Endothelial cell of umbilical vein (primary cell): ENCODE measurements around the gene WASHC2C. TPM values are rescaled to one million over a fixed set of nuclear protein-coding genes. Genes with fewer than 3 reads are reported as not detected.
"Not testable (repeated sequence)": the region's sequence is repeated elsewhere in the genome, so short reads cannot be mapped to it uniquely, and the experiment has no call there.

Experiments used
- BruUV-seq: library from RNA; stranded (reverse); fragments of 400-500 nt; replicated peaks from 2 replicates; lab custom pipeline; 2021; lab: Mats Ljungman, UMichigan
- CTCF ChIA-PET: fragments of 300-600, 350-600 bp; sonication (Branson Sonifier 250); formaldehyde crosslinking; loops from one replicate; lab custom pipeline; 2021; ENCODE audit warnings: antibody characterized with exemption, inconsistent platforms; lab: Charles Lee
- POLR2A ChIA-PET: fragments of 300-600, 350-600 bp; sonication (Branson Sonifier 250); formaldehyde crosslinking; loops from one replicate; lab custom pipeline; 2021; ENCODE audit warnings: antibody characterized with exemption, inconsistent platforms; lab: Charles Lee
- DNase-seq: peaks from one replicate; pipeline ENCODE4 v3.0.0-alpha.2; 2011; ENCODE audit warnings: low read depth, low spot score
- FAIRE-seq: peaks from 2 replicates; lab custom pipeline; 2011; peaks lifted over from hg19 to GRCh38; lab: Jason Lieb, UNC
- H2AFZ ChIP-seq: 2 replicates; pipeline ENCODE4 v1.6.0; 2012; ENCODE audit warnings: low read depth, low read length, control low read depth, inconsistent platforms
- H3K27ac ChIP-seq: 2 replicates; pipeline ENCODE4 v1.5.1; 2011; ENCODE audit warnings: low read depth, mild to moderate bottlenecking, control low read depth, low read length, moderate library complexity; ENCODE audit not compliant: insufficient read depth
- H3K27me3 ChIP-seq, 2 experiments: 2 replicates each; pipeline versions ENCODE4 v1.6.0 to v1.6.1; 2011; ENCODE audit warnings: low read length in 2 of 2, mixed read lengths in 1 of 2; ENCODE audit not compliant: control insufficient read depth in 2 of 2, insufficient read depth in 2 of 2
- H3K36me3 ChIP-seq, 2 experiments: 2 replicates in 1 of 2; 3 replicates in 1 of 2; pipeline ENCODE4 v1.5.1; 2011; ENCODE audit warnings: low read length in 2 of 2, mild to moderate bottlenecking in 1 of 2, moderate library complexity in 1 of 2; ENCODE audit not compliant: control insufficient read depth in 2 of 2, insufficient read depth in 2 of 2; ENCODE audit errors: extremely low read depth in 1 of 2
- H3K4me1 ChIP-seq: 3 replicates; pipeline ENCODE4 v1.5.1; 2011; ENCODE audit warnings: mild to moderate bottlenecking, low read length; ENCODE audit not compliant: control insufficient read depth, insufficient read depth; ENCODE audit errors: extremely low read depth
- H3K4me2 ChIP-seq: 2 replicates; pipeline ENCODE4 v1.6.1; 2011; ENCODE audit warnings: low read length, control low read depth, mixed read lengths; ENCODE audit not compliant: insufficient read depth
- H3K4me3 ChIP-seq, 3 experiments: fragments of 200-600 bp in 1 of 3; sonication (generic), shearing (Covaris generic) in 1 of 3; replicated peaks in 1 of 3; 2 replicates each; pipeline ENCODE4 v1.5.1; 2011 to 2016; ENCODE audit warnings: control low read depth in 3 of 3, low read length in 3 of 3, mild to moderate bottlenecking in 2 of 3, inconsistent platforms in 1 of 3, low read depth in 1 of 3, moderate library complexity in 1 of 3; ENCODE audit not compliant: insufficient read depth in 1 of 3
- H3K79me2 ChIP-seq: 2 replicates; pipeline ENCODE4 v1.6.0; 2012; ENCODE audit warnings: low read length, inconsistent platforms; ENCODE audit not compliant: control insufficient read depth, insufficient read depth
- H3K9ac ChIP-seq: replicated peaks from 2 replicates; pipeline ENCODE3; 2011; ENCODE audit warnings: low read length, control low read depth; ENCODE audit not compliant: insufficient read depth; ENCODE audit errors: extremely low read depth
- H3K9me1 ChIP-seq: replicated peaks from 3 replicates; pipeline ENCODE4 v1.6.0; 2011; ENCODE audit warnings: mild to moderate bottlenecking, low read length; ENCODE audit not compliant: control insufficient read depth, insufficient read depth; ENCODE audit errors: extremely low read depth
- H3K9me3 ChIP-seq: replicated peaks from 2 replicates; pipeline ENCODE4 v1.5.1; 2012; ENCODE audit warnings: low read length, inconsistent platforms; ENCODE audit not compliant: control insufficient read depth, insufficient read depth
- H4K20me1 ChIP-seq: replicated peaks from 2 replicates; pipeline ENCODE3; 2011; ENCODE audit warnings: mild to moderate bottlenecking, low read length; ENCODE audit not compliant: control insufficient read depth, insufficient read depth; ENCODE audit errors: extremely low read depth
- dilution Hi-C: fragments of 300-500 bp; cut with MboI; formaldehyde crosslinking; loops from one replicate; pipeline ENCODE4 v1.15.0; 2019; ENCODE audit warnings: low sequenced_read_pairs; ENCODE audit not compliant: extremely low pct_ligation_motif_present
- intact Hi-C: fragments of 100-400 bp; cut with micrococcal nuclease; formaldehyde crosslinking; loops from one replicate; pipeline ENCODE4 v1.10.0; 2022
- polyA plus RNA-seq, 4 experiments: library from polyadenylated mRNA; depleted of rRNA in 3 of 4; stranded (reverse) in 3 of 4; unstranded in 1 of 4; fragments of >200 nt; gene quantifications; 2 replicates each; pipeline versions ENCODE4 v1.2.1 to v1.2.3, GENCODE V29; 2011 to 2012; ENCODE audit warnings: missing spikeins in 1 of 4
- total RNA-seq: library from RNA; stranded (reverse); gene quantifications from 2 replicates; pipeline ENCODE4 v1.2.3, GENCODE V29; 2021

The WASHC2C gene
- total and polyA plus RNA-seq, 2 donors (not counting 3 experiments of a cell fraction or from before 2014, with no cell fraction given) = 13.9 to 48.6 TPM

- intact Hi-C loops, BruUV-seq, POLR2A ChIA-PET: not testable (repeated sequence)
Measured at GRCh38 chr10:45790694-45791426, 63.8 kb downstream of the WASHC2C start.

DNA sequence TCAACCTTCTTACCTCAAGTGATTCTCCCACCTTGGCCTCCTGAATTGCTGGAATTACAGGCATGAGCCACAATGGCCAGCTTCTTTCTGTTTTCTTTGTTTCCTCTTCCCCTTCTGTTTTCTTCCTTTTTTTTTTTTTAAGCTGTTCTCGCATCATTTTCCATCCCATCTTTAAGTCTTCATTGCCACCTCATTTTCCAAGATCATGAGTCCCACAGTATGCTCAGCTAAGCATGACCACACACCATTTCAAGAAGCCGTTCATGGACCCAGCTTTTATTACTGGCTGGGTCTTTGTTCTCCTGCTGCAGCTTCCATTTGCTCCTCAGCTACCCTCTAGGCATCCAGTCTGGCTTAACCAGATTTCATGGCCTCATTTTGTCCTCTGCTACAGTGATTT is 67.7 kb downstream of the WASHC2C start:
- H3K36me3 ChIP-seq, H3K4me2 ChIP-seq, H3K4me1 ChIP-seq, BruUV-seq, H3K4me3 ChIP-seq, H3K9me3 ChIP-seq, H3K27me3 ChIP-seq, H2AFZ ChIP-seq, CTCF ChIA-PET, POLR2A ChIA-PET, H3K27ac ChIP-seq, FAIRE-seq, H3K79me2 ChIP-seq, dilution Hi-C loops, DNase-seq, H3K9ac ChIP-seq, H3K9me1 ChIP-seq, H4K20me1 ChIP-seq, intact Hi-C loops: not testable (repeated sequence)

More at GRCh38 chr10:45790694-45791426, 63.8 kb downstream of the WASHC2C start:
- CTCF ChIA-PET, H3K9me3 ChIP-seq, FAIRE-seq, H2AFZ ChIP-seq, H3K4me1 ChIP-seq, H3K79me2 ChIP-seq, H3K9ac ChIP-seq, H3K36me3 ChIP-seq, H3K27me3 ChIP-seq, H3K27ac ChIP-seq, H3K9me1 ChIP-seq, dilution Hi-C loops, H3K4me3 ChIP-seq, H4K20me1 ChIP-seq, H3K4me2 ChIP-seq, DNase-seq: not testable (repeated sequence)

GRCh38 chr10:45803060-45804010 is 76.3 kb downstream of the WASHC2C start:
- H3K4me3 ChIP-seq, H3K27ac ChIP-seq, H3K4me2 ChIP-seq, H3K79me2 ChIP-seq, H3K9ac ChIP-seq, H3K9me1 ChIP-seq, CTCF ChIA-PET, intact Hi-C loops, H3K27me3 ChIP-seq, POLR2A ChIA-PET, FAIRE-seq, dilution Hi-C loops, H3K4me1 ChIP-seq, BruUV-seq, H4K20me1 ChIP-seq, H3K36me3 ChIP-seq, H2AFZ ChIP-seq, H3K9me3 ChIP-seq: not testable (repeated sequence)
- DNase-seq = peak; percentile 39

DNA sequence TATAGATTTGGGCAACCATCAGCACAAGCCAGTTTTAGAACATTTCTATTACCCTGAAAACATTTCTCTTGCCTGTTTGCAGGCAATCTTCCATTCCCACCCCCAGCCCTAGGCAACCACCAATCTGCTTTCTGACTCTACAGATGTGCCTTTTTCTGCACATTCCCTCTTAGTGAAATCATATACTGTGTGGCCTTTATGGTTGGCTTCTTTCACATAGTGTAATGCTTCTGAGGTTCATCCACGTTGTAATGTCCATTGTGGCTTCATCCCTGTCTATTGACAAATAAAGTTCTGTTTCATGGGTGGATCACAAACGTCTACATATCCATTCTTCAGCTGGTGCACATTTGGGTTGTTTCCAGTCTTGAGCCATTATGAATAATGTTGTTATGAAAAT is 77.9 kb downstream of the WASHC2C start:
- H2AFZ ChIP-seq, H3K4me2 ChIP-seq, POLR2A ChIA-PET, H3K9me1 ChIP-seq, FAIRE-seq, H3K9ac ChIP-seq, BruUV-seq, DNase-seq, H3K9me3 ChIP-seq, H3K4me1 ChIP-seq, H3K36me3 ChIP-seq, H3K79me2 ChIP-seq, H3K27me3 ChIP-seq, H3K4me3 ChIP-seq, CTCF ChIA-PET, H3K27ac ChIP-seq, H4K20me1 ChIP-seq, intact Hi-C loops, dilution Hi-C loops: not testable (repeated sequence)
